ENCODE results near the gene CARD18. TPM values are rescaled to one million over a fixed set of nuclear protein-coding genes. Genes with fewer than 3 reads are reported as not detected.

The CARD18 gene
- total and polyA plus RNA-seq, 2 donors from 2014 or later, result not detected

DNA sequence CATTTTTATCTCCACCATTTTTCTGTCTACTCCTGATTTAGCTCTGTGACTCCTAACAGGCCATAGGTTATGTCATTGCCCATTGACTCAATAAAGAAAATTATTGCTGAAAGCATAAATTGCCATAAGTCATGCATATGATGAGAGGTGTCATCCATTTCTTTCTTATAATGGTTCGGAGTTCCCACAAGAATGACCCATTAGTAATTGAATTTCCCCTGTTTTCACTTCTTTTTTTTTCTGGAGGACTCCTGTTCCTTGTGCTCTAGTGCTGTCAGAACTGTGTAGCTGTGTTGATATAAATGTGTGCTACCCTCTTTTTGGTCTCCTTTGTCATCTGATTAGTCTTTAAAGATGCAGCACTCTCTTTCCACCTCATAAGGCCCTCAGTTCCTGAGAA lies 22.9 kb upstream of the CARD18 start:
- Histone ChIP-seq H3K27me3 (ENCODE audit: control insufficient read depth, insufficient read depth, low read length) (no peaks in the 10 kb centered on the region), H3K27ac (ENCODE audit: low read depth in 2 of 2, low read length in 2 of 2) (no peak overlapping the region), H3K36me3 (ENCODE audit: control insufficient read depth in 2 of 3, insufficient read depth in 3 of 3, low read length in 3 of 3) (no peaks in the 10 kb centered on the region), H3K4me1 (ENCODE audit: control insufficient read depth in 2 of 3, insufficient read depth in 2 of 3, low read depth in 1 of 3, low read length in 3 of 3) (no peaks in the 10 kb centered on the region), H3K4me3 (ENCODE audit: low read length in 3 of 3) (no peak overlapping the region), H3K9me3 (ENCODE audit: control insufficient read depth in 2 of 3, insufficient read depth in 1 of 3, low read length in 3 of 3) (no peaks in the 10 kb centered on the region), H3K9ac (ENCODE audit: low read length in 3 of 3) (no peak overlapping the region)
- intact Hi-C loops (cut with DNase I), result no loop called here
- FAIRE-seq (no peak), DNase-seq (no peak)
- TF ChIP-seq, protein P1, sequence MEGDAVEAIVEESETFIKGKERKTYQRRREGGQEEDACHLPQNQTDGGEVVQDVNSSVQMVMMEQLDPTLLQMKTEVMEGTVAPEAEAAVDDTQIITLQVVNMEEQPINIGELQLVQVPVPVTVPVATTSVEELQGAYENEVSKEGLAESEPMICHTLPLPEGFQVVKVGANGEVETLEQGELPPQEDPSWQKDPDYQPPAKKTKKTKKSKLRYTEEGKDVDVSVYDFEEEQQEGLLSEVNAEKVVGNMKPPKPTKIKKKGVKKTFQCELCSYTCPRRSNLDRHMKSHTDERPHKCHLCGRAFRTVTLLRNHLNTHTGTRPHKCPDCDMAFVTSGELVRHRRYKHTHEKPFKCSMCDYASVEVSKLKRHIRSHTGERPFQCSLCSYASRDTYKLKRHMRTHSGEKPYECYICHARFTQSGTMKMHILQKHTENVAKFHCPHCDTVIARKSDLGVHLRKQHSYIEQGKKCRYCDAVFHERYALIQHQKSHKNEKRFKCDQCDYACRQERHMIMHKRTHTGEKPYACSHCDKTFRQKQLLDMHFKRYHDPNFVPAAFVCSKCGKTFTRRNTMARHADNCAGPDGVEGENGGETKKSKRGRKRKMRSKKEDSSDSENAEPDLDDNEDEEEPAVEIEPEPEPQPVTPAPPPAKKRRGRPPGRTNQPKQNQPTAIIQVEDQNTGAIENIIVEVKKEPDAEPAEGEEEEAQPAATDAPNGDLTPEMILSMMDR (IDR thresholded peaks at IDR 0.05; ENCODE audit: borderline replicate concordance, extremely low read depth, insufficient read depth), result no peak

DNA sequence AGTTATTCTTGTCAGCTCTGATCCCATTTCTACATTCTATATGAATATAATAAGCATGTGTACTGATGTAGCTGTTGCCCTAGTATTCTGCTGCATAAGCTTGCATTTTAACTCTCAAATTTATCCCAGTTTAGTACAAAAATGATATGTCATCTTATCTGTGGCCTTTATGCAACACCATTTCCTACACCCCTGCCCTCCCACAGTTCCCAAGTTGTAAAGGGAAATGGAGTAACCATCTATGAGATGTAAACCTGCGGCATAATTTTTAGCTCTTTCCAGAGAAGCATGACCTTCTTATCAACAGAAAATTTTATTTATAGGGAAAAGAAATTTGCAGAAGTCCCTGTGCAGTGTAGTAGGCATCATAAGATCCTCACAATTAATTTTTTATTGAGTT lies 18.9 kb upstream of the CARD18 start:
- Histone ChIP-seq H3K4me1 (ENCODE audit: control insufficient read depth in 2 of 3, insufficient read depth in 2 of 3, low read depth in 1 of 3, low read length in 3 of 3) (no peaks in the 10 kb centered on the region), H3K9ac (ENCODE audit: low read length in 3 of 3) (no peak overlapping the region), H3K36me3 (ENCODE audit: control insufficient read depth in 2 of 3, insufficient read depth in 3 of 3, low read length in 3 of 3) (no peaks in the 10 kb centered on the region), H3K27me3 (ENCODE audit: control insufficient read depth, insufficient read depth, low read length) (no peaks in the 10 kb centered on the region), H3K9me3 (ENCODE audit: control insufficient read depth in 2 of 3, insufficient read depth in 1 of 3, low read length in 3 of 3) (no peaks in the 10 kb centered on the region), H3K4me3 (ENCODE audit: low read length in 3 of 3) (no peak overlapping the region), H3K27ac (ENCODE audit: low read depth in 2 of 2, low read length in 2 of 2) (no peak overlapping the region)
- TF ChIP-seq, protein P1 (IDR thresholded peaks at IDR 0.05; ENCODE audit: borderline replicate concordance, extremely low read depth, insufficient read depth), result no peak
- no peak for DNase-seq
- intact Hi-C loops (cut with DNase I), result no loop called here
- FAIRE-seq, result no peak

DNA sequence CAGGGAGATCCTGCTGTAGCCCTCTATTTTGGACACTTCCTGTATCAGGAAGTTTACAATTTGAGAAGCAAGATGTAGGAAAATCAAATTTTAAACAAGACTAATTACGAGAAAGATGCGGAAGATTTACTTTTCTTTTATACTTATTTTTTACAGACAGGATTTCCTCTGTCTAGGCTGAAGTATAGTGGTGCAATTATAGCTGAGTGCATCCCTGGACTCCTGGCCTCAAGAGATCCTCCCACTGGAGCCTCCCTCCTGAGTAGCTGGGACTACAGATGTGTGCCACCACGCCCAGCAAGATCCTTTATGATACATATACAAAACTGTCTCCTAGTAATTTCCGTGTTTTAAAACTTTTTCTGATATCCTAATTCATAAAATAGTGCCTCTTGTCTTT lies 17.2 kb upstream of the CARD18 start:
- no peaks in the 10 kb centered on the region for H3K27me3 ChIP-seq (ENCODE audit: control insufficient read depth, insufficient read depth, low read length)
- H3K4me1 ChIP-seq (ENCODE audit: control insufficient read depth in 2 of 3, insufficient read depth in 2 of 3, low read depth in 1 of 3, low read length in 3 of 3), result no peaks in the 10 kb centered on the region
- H3K9ac ChIP-seq (ENCODE audit: low read length in 3 of 3), result no peak overlapping the region
- intact Hi-C loops (cut with DNase I), result no loop called here
- no peaks in the 10 kb centered on the region for H3K9me3 ChIP-seq (ENCODE audit: control insufficient read depth in 2 of 3, insufficient read depth in 1 of 3, low read length in 3 of 3)
- FAIRE-seq (no peak), DNase-seq (no peak)
- TF ChIP-seq, protein P1 (IDR thresholded peaks at IDR 0.05; ENCODE audit: borderline replicate concordance, extremely low read depth, insufficient read depth), result no peak
- no peak overlapping the region for H3K27ac ChIP-seq (ENCODE audit: low read depth in 2 of 2, low read length in 2 of 2)
- H3K36me3 ChIP-seq (ENCODE audit: control insufficient read depth in 2 of 3, insufficient read depth in 3 of 3, low read length in 3 of 3), result no peaks in the 10 kb centered on the region
- H3K4me3 ChIP-seq (ENCODE audit: low read length in 3 of 3), result no peak overlapping the region

DNA sequence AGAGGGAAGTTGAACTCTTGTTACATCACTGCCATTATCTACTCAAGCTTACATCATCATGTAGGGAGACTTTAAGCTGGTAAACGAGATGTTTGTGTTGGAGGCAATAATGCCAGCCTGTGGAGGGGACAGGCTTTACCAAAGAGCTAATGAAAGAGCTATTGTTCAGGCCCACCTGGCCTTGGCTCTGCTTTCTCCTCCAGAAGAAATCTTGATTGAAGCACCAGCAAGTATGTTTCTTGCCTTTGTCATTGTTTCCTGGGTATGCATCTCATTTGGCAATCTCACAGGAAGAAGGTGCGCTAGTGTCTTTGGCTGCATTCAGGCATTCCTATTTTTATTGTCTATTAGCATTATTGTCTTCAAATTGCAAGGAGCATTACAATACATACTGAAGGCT lies 16.7 kb upstream of the CARD18 start:
- H3K4me1 ChIP-seq (ENCODE audit: control insufficient read depth in 2 of 3, insufficient read depth in 2 of 3, low read depth in 1 of 3, low read length in 3 of 3), result no peaks in the 10 kb centered on the region
- DNase-seq, result no peak
- intact Hi-C loops (cut with DNase I), result no loop called here
- no peaks in the 10 kb centered on the region for H3K36me3 ChIP-seq (ENCODE audit: control insufficient read depth in 2 of 3, insufficient read depth in 3 of 3, low read length in 3 of 3)
- H3K27me3 ChIP-seq (ENCODE audit: control insufficient read depth, insufficient read depth, low read length), result no peaks in the 10 kb centered on the region
- TF ChIP-seq, protein P1 (IDR thresholded peaks at IDR 0.05; ENCODE audit: borderline replicate concordance, extremely low read depth, insufficient read depth), result no peak
- no peak overlapping the region for H3K4me3 ChIP-seq (ENCODE audit: low read length in 3 of 3)
- no peak for FAIRE-seq
- no peaks in the 10 kb centered on the region for H3K9me3 ChIP-seq (ENCODE audit: control insufficient read depth in 2 of 3, insufficient read depth in 1 of 3, low read length in 3 of 3)
- no peak overlapping the region for H3K9ac ChIP-seq (ENCODE audit: low read length in 3 of 3)
- no peak overlapping the region for H3K27ac ChIP-seq (ENCODE audit: low read depth in 2 of 2, low read length in 2 of 2)

All from kidney (tissue), 14 donors.